Stomach (tissue), 4 donors: ENCODE data around the gene RELN.

ENCODE experiments used
- CTCF ChIP-seq, 7 experiments: fragments of 450-650 bp in 4 of 7; fragments of 200-600 bp in 3 of 7; sonication (generic) in 3 of 7; IDR thresholded peaks; one replicate each; pipeline ENCODE4 v1.5.1; 2016 to 2019; ENCODE audit warnings: antibody characterized with exemption in 7 of 7, control low read depth in 2 of 7, mild to moderate bottlenecking in 1 of 7
- POLR2A ChIP-seq, 4 donors: fragments of 450-650 bp; IDR thresholded peaks; one replicate each; pipeline ENCODE4 v1.6.1; 2016; ENCODE audit warnings: antibody characterized with exemption in 4 of 4, control low read depth in 2 of 4, mild to moderate bottlenecking in 1 of 4, moderate library complexity in 1 of 4

- TF ChIP-seq CTCF (IDR thresholded peaks at IDR 0.05) (no peak), POLR2A (IDR thresholded peaks at IDR 0.05) (no peak)
Observed at GRCh38 chr7:104038136-104038535, 48.7 kb upstream of the RELN start.
